H9 (cell line): ENCODE measurements around the gene SLC30A7. TPM values are rescaled to one million over a fixed set of nuclear protein-coding genes. Genes with fewer than 3 reads are reported as not detected.

Experiments used
- DNase-seq: peaks from one replicate; pipeline ENCODE4 v3.0.0-alpha.2; 2017
- H2AFZ ChIP-seq: one replicate; pipeline ENCODE4 v1.6.1; 2013; ENCODE audit warnings: mild to moderate bottlenecking, low read length, control low read depth, moderate library complexity
- H2AK5ac ChIP-seq: 2 replicates; pipeline ENCODE4 v1.6.1; 2013; ENCODE audit warnings: low read length, control low read depth, mixed read lengths; ENCODE audit not compliant: insufficient read length
- H2BK120ac ChIP-seq: one replicate; pipeline ENCODE4 v1.6.1; 2013; ENCODE audit warnings: low read depth, mild to moderate bottlenecking, low read length, control low read depth, inconsistent platforms; ENCODE audit not compliant: poor library complexity, severe bottlenecking
- H2BK12ac ChIP-seq: 2 replicates; pipeline ENCODE4 v1.6.1; 2013; ENCODE audit warnings: low read length, control low read depth, mixed read lengths, low read depth; ENCODE audit not compliant: insufficient read length
- H2BK15ac ChIP-seq: 2 replicates; pipeline ENCODE4 v1.6.1; 2013; ENCODE audit warnings: low read depth, low read length, control low read depth
- H2BK20ac ChIP-seq: one replicate; pipeline ENCODE4 v1.6.1; 2013; ENCODE audit warnings: low read depth, mild to moderate bottlenecking, low read length, control low read depth, inconsistent platforms; ENCODE audit not compliant: poor library complexity, severe bottlenecking
- H2BK5ac ChIP-seq: 2 replicates; pipeline ENCODE4 v1.6.1; 2013; ENCODE audit warnings: low read length, control low read depth, mixed read lengths; ENCODE audit not compliant: insufficient read length
- H3K14ac ChIP-seq: 2 replicates; pipeline ENCODE4 v1.6.1; 2013; ENCODE audit warnings: low read length, control low read depth; ENCODE audit not compliant: insufficient read depth
- H3K18ac ChIP-seq: 2 replicates; pipeline ENCODE4 v1.6.1; 2013; ENCODE audit warnings: low read depth, mild to moderate bottlenecking, mixed read lengths, low read length, control low read depth; ENCODE audit not compliant: insufficient read length
- H3K23ac ChIP-seq: 2 replicates; pipeline ENCODE4 v1.6.1; 2013; ENCODE audit warnings: low read length, control low read depth, mixed read lengths, low read depth; ENCODE audit not compliant: insufficient read length
- H3K23me2 ChIP-seq: 2 replicates; pipeline ENCODE4 v1.6.1; 2013; ENCODE audit warnings: low read depth, mild to moderate bottlenecking, mixed read lengths, low read length, control low read depth; ENCODE audit not compliant: insufficient read length, poor library complexity, severe bottlenecking
- H3K27ac ChIP-seq: 2 replicates; pipeline ENCODE4 v1.5.1; 2013; ENCODE audit warnings: low read length, control low read depth, mixed read lengths, low read depth; ENCODE audit not compliant: insufficient read length
- H3K27me3 ChIP-seq: 2 replicates; pipeline ENCODE4 v1.6.1; 2013; ENCODE audit warnings: low read length, control low read depth, inconsistent platforms; ENCODE audit not compliant: insufficient read depth
- H3K4ac ChIP-seq: 2 replicates; pipeline ENCODE4 v1.6.1; 2013; ENCODE audit warnings: low read depth, mild to moderate bottlenecking, control low read depth, inconsistent platforms, low read length, moderate library complexity
- H3K4me1 ChIP-seq: 2 replicates; pipeline ENCODE4 v1.6.1; 2013; ENCODE audit warnings: low read length, control low read depth, inconsistent platforms; ENCODE audit not compliant: insufficient read depth
- H3K4me2 ChIP-seq: 2 replicates; pipeline ENCODE4 v1.6.1; 2013; ENCODE audit warnings: low read length, control low read depth, mixed read lengths; ENCODE audit not compliant: insufficient read length, insufficient read depth
- H3K56ac ChIP-seq: 2 replicates; pipeline ENCODE4 v1.6.1; 2013; ENCODE audit warnings: low read depth, mild to moderate bottlenecking, mixed read lengths, low read length, control low read depth; ENCODE audit not compliant: insufficient read length
- H3K79me1 ChIP-seq: 2 replicates; pipeline ENCODE4 v1.6.1; 2013; ENCODE audit warnings: low read depth, mild to moderate bottlenecking, moderate library complexity, low read length, control low read depth, inconsistent platforms; ENCODE audit not compliant: insufficient read depth, poor library complexity, severe bottlenecking
- H3K79me2 ChIP-seq: 2 replicates; pipeline ENCODE4 v1.6.1; 2013; ENCODE audit warnings: low read length, control low read depth, inconsistent platforms; ENCODE audit not compliant: insufficient read depth
- H3K9ac ChIP-seq: 2 replicates; pipeline ENCODE4 v1.6.1; 2013; ENCODE audit warnings: low read length, control low read depth, mixed read lengths; ENCODE audit not compliant: insufficient read length; ENCODE audit errors: extremely low read depth
- H3K9me3 ChIP-seq: one replicate; pipeline ENCODE4 v1.6.1; 2013; ENCODE audit warnings: low read depth, low read length, inconsistent platforms; ENCODE audit not compliant: control insufficient read depth
- H3T11ph ChIP-seq: one replicate; pipeline ENCODE4 v1.6.1; 2013; ENCODE audit warnings: mild to moderate bottlenecking, low read length, control low read depth, inconsistent platforms
- H4K20me1 ChIP-seq: one replicate; pipeline ENCODE4 v1.6.1; 2013; ENCODE audit not compliant: control insufficient read depth, insufficient read length, insufficient read depth
- H4K5ac ChIP-seq: 2 replicates; pipeline ENCODE4 v1.6.1; 2013; ENCODE audit warnings: low read depth, mild to moderate bottlenecking, mixed read lengths, low read length, control low read depth; ENCODE audit not compliant: insufficient read length
- H4K8ac ChIP-seq: replicated peaks from 2 replicates; pipeline ENCODE4 v1.6.1; 2013; ENCODE audit warnings: low read length, control low read depth, mixed read lengths, low read depth; ENCODE audit not compliant: insufficient read length
- H4K91ac ChIP-seq: 2 replicates; pipeline ENCODE4 v1.6.1; 2013; ENCODE audit warnings: low read depth, mild to moderate bottlenecking, moderate library complexity, mixed read lengths, low read length, control low read depth; ENCODE audit not compliant: insufficient read length
- H3K27ac Mint-ChIP-seq, 3 experiments: 2 replicates in 2 of 3; 3 replicates in 1 of 3; pipeline ENCODE4 v1.8.0; 2020 to 2021; ENCODE audit warnings: mixed read lengths in 3 of 3, mild to moderate bottlenecking in 1 of 3, moderate library complexity in 1 of 3
- H3K27me3 Mint-ChIP-seq: 2 replicates; pipeline ENCODE4 v1.8.0; 2021; ENCODE audit warnings: low read depth, mild to moderate bottlenecking, moderate library complexity, mixed read lengths
- H3K36me3 Mint-ChIP-seq, 3 experiments: 2 replicates in 2 of 3; 3 replicates in 1 of 3; pipeline ENCODE4 v1.8.0; 2020 to 2021; ENCODE audit warnings: low read depth in 3 of 3, mixed read lengths in 3 of 3; ENCODE audit not compliant: insufficient read depth in 1 of 3
- H3K4me1 Mint-ChIP-seq, 2 experiments: 2 replicates each; pipeline ENCODE4 v1.8.0; 2020; ENCODE audit warnings: mixed read lengths in 2 of 2
- H3K4me3 Mint-ChIP-seq, 2 experiments: 2 replicates in 1 of 2; 3 replicates in 1 of 2; pipeline ENCODE4 v1.8.0; 2020 to 2021; ENCODE audit warnings: mild to moderate bottlenecking in 2 of 2, mixed read lengths in 2 of 2, moderate library complexity in 1 of 2
- H3K9me3 Mint-ChIP-seq, 2 experiments: 2 replicates in 1 of 2; 3 replicates in 1 of 2; pipeline ENCODE4 v1.8.0; 2020; ENCODE audit warnings: mild to moderate bottlenecking in 2 of 2, mixed read lengths in 2 of 2, moderate library complexity in 1 of 2
- CTCF ChIP-seq: fragments of 200-600 bp; sonication (generic); conservative IDR thresholded peaks from 3 replicates; pipeline ENCODE4 v1.8.0; 2021; ENCODE audit warnings: antibody characterized with exemption, mild to moderate bottlenecking
- WGBS: extraction: QIAGEN DNeasy Blood & Tissue Kit; methylation state at CpG from one replicate; pipeline ENCODE4 v1.1.7; 2013; ENCODE audit warnings: missing lambda C conversion rate, low lambda C conversion rate, mixed read lengths; ENCODE audit not compliant: insufficient read length; ENCODE audit errors: extremely low coverage; 5-methylcytosine and 5-hydroxymethylcytosine counted together
- total RNA-seq: library from RNA; stranded (reverse); gene quantifications from 2 replicates; pipeline ENCODE4 v1.2.1, GENCODE V29; 2021

The SLC30A7 gene
- total RNA-seq, 1 experiment from 2014 or later: 25.6 TPM

- Histone ChIP-seq H3K79me1 (no peaks in the 10 kb centered on the region), H4K91ac (no peak overlapping the region), H4K5ac (no peak overlapping the region), H3K4ac (no peak overlapping the region), H3K4me1 (no peaks in the 10 kb centered on the region), H3K23ac (no peak overlapping the region), H3K9me3 (no peaks in the 10 kb centered on the region), H2BK5ac (no peak overlapping the region), H3K27ac (no peak overlapping the region), H3K9ac (no peak overlapping the region), H3K23me2 (no peaks in the 10 kb centered on the region), H2BK20ac (no peak overlapping the region), H2AK5ac (no peak overlapping the region), H3K56ac (no peak overlapping the region), H4K20me1 (no peaks in the 10 kb centered on the region), H3K14ac (no peak overlapping the region), H4K8ac (no peak overlapping the region), H2BK120ac (no peak overlapping the region), H2BK15ac (no peak overlapping the region), H3K27me3 (no peaks in the 10 kb centered on the region), H2BK12ac (no peak overlapping the region), H3K79me2 (no peaks in the 10 kb centered on the region), H2AFZ (no peak overlapping the region), H3K4me2 (no peak overlapping the region), H3T11ph (no peak overlapping the region), H3K18ac (no peak overlapping the region)
- no peaks in the 10 kb centered on the region; a peak in 1 of 5 replicates for H3K9me3 Mint-ChIP-seq
- WGBS: 100% methylated on average over 1 of the region's 1 CpG
- no peak for DNase-seq
- no peak overlapping the region for H3K4me3 Mint-ChIP-seq
- H3K27me3 Mint-ChIP-seq: no peaks in the 10 kb centered on the region; the same call in 1 of the 2 replicates
- TF ChIP-seq CTCF: no peak
- H3K27ac Mint-ChIP-seq: no peak overlapping the region
- H3K36me3 Mint-ChIP-seq: no peaks in the 10 kb centered on the region
- peaks cover 10% of the 10 kb centered on the region in 2 experiments for H3K4me1 Mint-ChIP-seq
These were observed 34.5 kb upstream of the SLC30A7 start for GRCh38 chr1:100861379-100861778.
